Heart left ventricle (tissue), 16 donors: ENCODE measurements around the gene NINJ1. TPM values are rescaled to one million over a fixed set of nuclear protein-coding genes. Genes with fewer than 3 reads are reported as not detected.
A peak's percentile ranks its signal among the peaks of the same experiment; 100 is the strongest.

Experiments
- ATAC-seq, 4 donors: fragments of 200-7000 bp; cut with Tn5 transposase; one replicate each; pipeline ENCODE4 v1.9.1; 2020 to 2022; ENCODE audit warnings: moderate library complexity in 4 of 4, mild to moderate bottlenecking in 3 of 4, moderate number of reproducible peaks in 1 of 4
- DNase-seq, 5 donors: peaks; one replicate each; pipeline ENCODE4 v3.0.0-alpha.2; 2020
- H3K27ac ChIP-seq, 12 donors: fragments of 200-600 bp; sonication (generic) in 4 of 12; one replicate each; pipeline versions ENCODE4 v1.5.0 to v1.8.0; 2016 to 2022; ENCODE audit warnings: mild to moderate bottlenecking in 2 of 12
- H3K27me3 ChIP-seq, 9 donors: fragments of 200-600 bp; sonication (generic) in 2 of 9; one replicate each; pipeline versions ENCODE4 v1.5.1 to v1.8.0; 2016 to 2022; ENCODE audit warnings: mild to moderate bottlenecking in 3 of 9
- H3K36me3 ChIP-seq, 9 donors: fragments of 200-600 bp; sonication (generic) in 2 of 9; one replicate each; pipeline versions ENCODE4 v1.5.0 to v1.8.0; 2018 to 2022; ENCODE audit warnings: mild to moderate bottlenecking in 2 of 9
- H3K4me1 ChIP-seq, 12 donors: fragments of 200-600 bp; sonication (generic) in 4 of 12; one replicate each; pipeline versions ENCODE4 v1.5.0 to v1.8.0; 2016 to 2022; ENCODE audit warnings: mild to moderate bottlenecking in 3 of 12
- H3K4me3 ChIP-seq, 12 donors: fragments of 200-600 bp; sonication (generic) in 4 of 12; one replicate each; pipeline versions ENCODE4 v1.5.0 to v1.8.0; 2017 to 2022; ENCODE audit warnings: mild to moderate bottlenecking in 9 of 12, moderate library complexity in 4 of 12
- H3K9me3 ChIP-seq, 12 donors: fragments of 200-600 bp; sonication (generic) in 4 of 12; one replicate each; pipeline versions ENCODE4 v1.5.0 to v1.8.0; 2016 to 2022; ENCODE audit warnings: mild to moderate bottlenecking in 1 of 12
- POLR2A ChIP-seq, 2 donors: fragments of 450-650 bp; IDR thresholded peaks; one replicate each; pipeline ENCODE4 v1.6.1; 2017; ENCODE audit warnings: antibody characterized with exemption in 2 of 2, mild to moderate bottlenecking in 2 of 2, moderate library complexity in 2 of 2
- WGBS, 4 donors: extraction: QIAGEN DNeasy Blood & Tissue Kit in 2 of 4; methylation state at CpG; one replicate each; pipeline versions ENCODE4 v1.1.5 to v1.1.7; 2013 to 2018; 5-methylcytosine and 5-hydroxymethylcytosine counted together
- intact Hi-C, 10 donors: fragments of 100-400 bp; cut with DNase I; formaldehyde crosslinking; loops; one replicate each; pipeline versions ENCODE4 v1.11.1 to v1.14.2; 2022
- polyA plus RNA-seq, 2 donors: library from polyadenylated mRNA; stranded (reverse); fragments of 200-250 nt; gene quantifications; one replicate each; pipeline ENCODE4 v1.2.3, GENCODE V29; 2013
- total RNA-seq, 9 donors: library from RNA; depleted of rRNA in 2 of 9; stranded (reverse); fragments of >200 nt in 2 of 9; fragmentation: NEBNext Ultra II Directional in 3 of 9; extraction: Animal tissue kit (Norgen Biotek cat#: 25700) in 3 of 9; gene quantifications; one replicate each; pipeline versions ENCODE4 v1.1.0 to v1.2.4, GENCODE V29; 2016 to 2023
- TF ChIP-seq, protein P1 (sequence below), 12 donors: fragments of 200-600 bp; sonication (generic) in 4 of 12; IDR thresholded peaks; one replicate each; pipeline versions ENCODE4 v1.5.0 to v1.8.0; 2018 to 2022; ENCODE audit warnings: antibody characterized with exemption in 12 of 12, mild to moderate bottlenecking in 5 of 12
- donor health status: ischemic (EF 13 %, LVEDD 7.1; RV severe dilation, severe dysfunction).
- donor health status: healthy with polysubstance abuse.
- donor health status: DM: no; HTN: yes; CAD: no.
- donor health status: DM: no; HTN: no; CAD: no.
- donor health status: ischemic (EF 25% LVEDD 6.9; RV normal size, moderate dysfunction).
- donor health status: ischemic (EF 25% LVEDD 5.7; RV mildly dilated, moderate dysfunction).
- donor health status: healthy.
- donor health status: DM: yes; HTN: yes; CAD: no.
- donor health status: ischemic (EF 35%, LVEDD 5.7; RV mildly dilated, moderate dysfunction).
- donor health status: nonischemic (EF 11% LVEDD 7.7; RV severe dilation, severe dysfunction).
- donor health status: DM: yes; HTN: yes; CAD: no.
- donor health status: PGD.
- donor health status: ischemic (EF 29% LVEDD 5.4; RV normal size, mild dysfunction).
- donor health status: nonischemic (EF 23%, LVEDD 6.1; RV moderate dilation, normal function).

Gene NINJ1
- total and polyA plus RNA-seq, 11 donors, result 42.2 to 96.1 (median 52.9) TPM

DNA sequence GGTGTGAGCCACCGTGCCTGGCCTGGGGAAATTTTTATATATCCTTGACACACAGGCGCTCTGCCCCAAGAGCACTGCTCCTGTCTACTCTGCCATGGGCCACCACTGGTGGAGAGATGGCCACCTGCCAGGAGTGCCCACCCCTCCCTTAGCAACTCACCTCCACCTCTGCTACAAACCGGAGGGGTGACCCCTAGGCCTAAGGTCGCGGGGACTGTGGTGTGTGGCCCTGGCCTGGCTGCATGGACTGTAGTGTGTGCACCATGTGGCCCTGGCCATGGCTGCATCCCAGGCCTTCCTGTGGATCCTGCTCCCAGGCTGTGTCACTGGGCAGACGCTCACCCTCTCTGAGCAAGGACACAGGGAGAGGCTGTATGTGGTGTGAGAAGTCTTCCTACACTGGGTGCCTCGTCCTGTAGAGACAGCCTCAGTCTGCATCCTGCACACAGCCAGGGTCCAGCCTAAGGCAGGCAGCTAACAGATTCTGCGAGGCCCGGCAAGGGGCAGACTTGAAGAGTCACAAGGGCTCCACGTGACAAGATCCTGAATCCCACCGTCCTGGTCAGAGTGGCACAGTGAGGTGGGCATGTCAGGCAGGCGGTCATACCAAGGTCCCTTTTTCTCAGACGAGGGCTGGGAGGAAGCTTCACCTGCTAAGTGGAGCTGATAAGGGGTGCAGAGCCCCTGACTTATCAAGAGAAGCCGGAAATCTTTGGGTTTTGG, 10.3 kb downstream of the NINJ1 start:
- Histone ChIP-seq H3K9me3 (no peaks in the 10 kb centered on the region), H3K27ac (no peak overlapping the region), H3K4me3 (no peak overlapping the region), H3K27me3 (no peaks in the 10 kb centered on the region), H3K36me3 (peaks cover 0 to 67% (median 44%) of the 10 kb centered on the region in 9 donors), H3K4me1 (peaks cover 3 to 72% (median 39%) of the 10 kb centered on the region in 12 donors)
- intact Hi-C loops, result no loop called here
- ATAC-seq (no peak), DNase-seq (peak in 4 of 5 donors; percentile 5 to 46 (median 18))
- no peak for TF ChIP-seq POLR2A (IDR thresholded peaks at IDR 0.05)
- TF ChIP-seq, protein P1, sequence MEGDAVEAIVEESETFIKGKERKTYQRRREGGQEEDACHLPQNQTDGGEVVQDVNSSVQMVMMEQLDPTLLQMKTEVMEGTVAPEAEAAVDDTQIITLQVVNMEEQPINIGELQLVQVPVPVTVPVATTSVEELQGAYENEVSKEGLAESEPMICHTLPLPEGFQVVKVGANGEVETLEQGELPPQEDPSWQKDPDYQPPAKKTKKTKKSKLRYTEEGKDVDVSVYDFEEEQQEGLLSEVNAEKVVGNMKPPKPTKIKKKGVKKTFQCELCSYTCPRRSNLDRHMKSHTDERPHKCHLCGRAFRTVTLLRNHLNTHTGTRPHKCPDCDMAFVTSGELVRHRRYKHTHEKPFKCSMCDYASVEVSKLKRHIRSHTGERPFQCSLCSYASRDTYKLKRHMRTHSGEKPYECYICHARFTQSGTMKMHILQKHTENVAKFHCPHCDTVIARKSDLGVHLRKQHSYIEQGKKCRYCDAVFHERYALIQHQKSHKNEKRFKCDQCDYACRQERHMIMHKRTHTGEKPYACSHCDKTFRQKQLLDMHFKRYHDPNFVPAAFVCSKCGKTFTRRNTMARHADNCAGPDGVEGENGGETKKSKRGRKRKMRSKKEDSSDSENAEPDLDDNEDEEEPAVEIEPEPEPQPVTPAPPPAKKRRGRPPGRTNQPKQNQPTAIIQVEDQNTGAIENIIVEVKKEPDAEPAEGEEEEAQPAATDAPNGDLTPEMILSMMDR (IDR thresholded peaks at IDR 0.05), result no peak
- WGBS, 4 donors, result 81 to 89% (median 83%) methylated on average over 9 to 14 of the region's 14 CpGs

DNA sequence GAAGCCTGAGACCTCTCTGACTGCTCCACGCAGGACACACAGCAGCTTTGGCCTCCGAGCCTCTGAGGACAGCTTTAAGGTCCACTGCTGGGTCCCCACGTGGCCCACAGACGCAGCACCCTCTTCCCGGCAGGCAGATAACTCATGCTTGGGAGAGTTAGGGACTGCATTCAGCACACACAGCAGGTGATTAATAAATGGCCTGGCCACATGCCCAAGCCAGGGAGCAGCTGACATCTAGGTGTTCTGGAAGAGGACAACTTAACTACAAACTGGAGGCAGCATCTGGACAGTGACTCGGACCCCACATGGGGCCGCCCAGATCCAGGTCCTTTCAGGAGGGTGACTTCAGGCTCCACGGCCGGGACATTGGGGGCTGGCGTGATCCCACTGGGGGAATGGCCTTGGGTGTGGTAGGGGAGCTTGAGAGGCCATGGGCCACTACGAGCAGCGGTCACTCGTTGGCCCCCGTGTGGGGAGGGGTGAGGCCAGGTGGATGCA, 11.3 kb downstream of the NINJ1 start:
- ATAC-seq, result no peak
- intact Hi-C loops, result no loop called here
- 93 to 96% (median 94%) methylated on average over 14 of the region's 14 CpGs for WGBS, 4 donors

DNA sequence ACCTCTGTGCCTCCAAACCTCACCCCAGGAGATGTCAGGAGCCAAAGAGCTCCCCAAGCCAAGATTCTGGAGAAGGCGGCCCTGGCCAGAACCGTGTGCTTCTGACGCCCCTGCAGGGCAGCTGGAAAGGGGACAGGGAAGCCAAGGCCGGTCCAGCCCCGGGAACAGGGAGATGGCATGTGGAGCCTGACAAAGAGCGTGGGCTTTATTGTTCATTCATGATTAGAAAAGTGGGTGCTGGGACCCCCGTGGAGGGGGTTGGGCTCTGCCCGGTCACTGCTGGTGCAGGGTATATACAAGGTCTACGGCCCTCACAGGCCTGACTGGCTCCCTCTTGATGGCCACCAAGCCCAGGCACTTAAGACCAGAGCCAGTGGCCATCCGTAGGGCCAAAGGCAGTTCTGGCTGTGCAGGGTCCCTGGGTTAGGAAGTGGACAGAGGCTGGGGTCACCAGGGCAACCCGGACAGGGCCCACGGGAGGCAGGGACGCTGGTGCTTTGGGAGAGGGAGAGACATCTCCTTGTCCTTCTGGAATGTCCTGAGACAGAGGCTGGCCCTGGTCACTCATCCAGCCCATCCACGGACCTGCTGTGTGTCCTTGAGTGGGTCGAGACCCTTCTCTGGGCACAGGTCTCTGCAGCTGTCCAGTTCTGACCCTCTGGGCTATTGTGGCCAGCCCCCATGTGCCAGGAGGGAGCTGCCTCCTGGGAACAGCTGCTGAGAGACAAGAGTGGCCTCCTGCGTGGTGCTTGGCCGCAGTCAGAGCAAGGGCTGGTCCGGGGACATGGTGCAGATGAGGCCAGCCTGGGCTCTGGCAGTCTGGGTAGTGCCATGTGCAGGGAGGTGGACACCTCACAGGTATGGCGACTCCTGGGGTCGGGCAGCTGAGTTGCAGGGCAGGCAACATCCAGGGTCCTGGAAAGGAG, 12.5 kb downstream of the NINJ1 start:
- Histone ChIP-seq H3K9me3 (no peaks in the 10 kb centered on the region), H3K4me3 (no peak overlapping the region), H3K27ac (peak overlapping the region in 2 of 12 donors; percentile 78 to 90), H3K4me1 (peaks cover 0 to 60% (median 18%) of the 10 kb centered on the region in 12 donors), H3K27me3 (no peaks in the 10 kb centered on the region), H3K36me3 (peaks cover 0 to 55% (median 44%) of the 10 kb centered on the region in 9 donors)
- ATAC-seq, result no peak
- intact Hi-C loops, result no loop called here
- peak in 4 of 5 donors; percentile 4 to 54 (median 27) for DNase-seq
- no peak for TF ChIP-seq POLR2A (IDR thresholded peaks at IDR 0.05)
- TF ChIP-seq, protein P1 (IDR thresholded peaks at IDR 0.05), result no peak
- 87 to 90% (median 90%) methylated on average over 15 to 20 of the region's 20 CpGs for WGBS, 4 donors

More for the DNA sequence above, 11.3 kb downstream of the NINJ1 start:
- no peaks in the 10 kb centered on the region for H3K27me3 ChIP-seq
- no peak for TF ChIP-seq POLR2A (IDR thresholded peaks at IDR 0.05)
- TF ChIP-seq, protein P1 (IDR thresholded peaks at IDR 0.05), result no peak
- H3K9me3 ChIP-seq, result no peaks in the 10 kb centered on the region
- no peak overlapping the region for H3K4me3 ChIP-seq
- H3K27ac ChIP-seq, result no peak overlapping the region
- H3K4me1 ChIP-seq, result peaks cover 3 to 68% (median 30%) of the 10 kb centered on the region in 12 donors
- DNase-seq, result peak in 4 of 5 donors; percentile 7 to 56 (median 22)
- H3K36me3 ChIP-seq, result peaks cover 0 to 57% (median 44%) of the 10 kb centered on the region in 9 donors
